K562 (cell line): Measurements from ENCODE around the gene ACTN4. TPM values are rescaled to one million over a fixed set of nuclear protein-coding genes. Genes with fewer than 3 reads are reported as not detected.
A peak's percentile ranks its signal among the peaks of the same experiment; 100 is the strongest.

Experiments used
- BDP1 ChIP-seq: IDR thresholded peaks from 3 replicates; pipeline ENCODE4 v1.6.1; 2011; ENCODE audit not compliant: insufficient read length, insufficient read depth
- DPF2 ChIP-seq: fragments of 450-650 bp; IDR thresholded peaks from 2 replicates; pipeline ENCODE4 v1.6.1; 2016
- E2F4 ChIP-seq: sonication (generic); formaldehyde crosslinking; IDR thresholded peaks from 2 replicates; pipeline ENCODE4 v1.8.0; 2022; ENCODE audit warnings: mild to moderate bottlenecking, low read depth, missing genetic modification reagents
- ETV6 ChIP-seq, 3 experiments: fragments of 150-350 bp in 1 of 3; sonication (generic) in 1 of 3; formaldehyde crosslinking in 1 of 3; IDR thresholded peaks; 2 replicates each; pipeline versions ENCODE4 v1.6.1 to v1.8.0; 2014 to 2022; ENCODE audit warnings: borderline replicate concordance in 2 of 3, low read depth in 2 of 3, antibody characterized with exemption in 1 of 3, low read length in 1 of 3, mild to moderate bottlenecking in 1 of 3, missing genetic modification reagents in 1 of 3
- KAT7 ChIP-seq: sonication (generic); formaldehyde crosslinking; IDR thresholded peaks from 2 replicates; pipeline ENCODE4 v1.8.0; 2022; ENCODE audit warnings: missing genetic modification reagents, mild to moderate bottlenecking, borderline replicate concordance
- LARP7 ChIP-seq: fragments of 450-650 bp; IDR thresholded peaks from 2 replicates; pipeline ENCODE4 v1.6.1; 2016
- MYC ChIP-seq, 2 experiments: fragments of 250-450 bp in 1 of 2; sonication (Bioruptor Pico) in 1 of 2; IDR thresholded peaks; 2 replicates each; pipeline versions ENCODE4 v1.5.1 to v1.6.1; 2012 to 2021; ENCODE audit warnings: low read depth in 2 of 2, borderline replicate concordance in 1 of 2, improper control_type of control experiment in 1 of 2, low read length in 1 of 2, mild to moderate bottlenecking in 1 of 2, moderate library complexity in 1 of 2
- POLR2G ChIP-seq: fragments of 200-400 bp; formaldehyde crosslinking; IDR thresholded peaks from 2 replicates; pipeline ENCODE4 v1.6.1; 2017; ENCODE audit warnings: low read depth, mild to moderate bottlenecking, antibody characterized with exemption, low read length, moderate library complexity
- SMARCA4 ChIP-seq: fragments of 450-650 bp; IDR thresholded peaks from 2 replicates; pipeline ENCODE4 v1.6.1; 2016
- SRSF3 ChIP-seq: fragments of 200-400 bp; formaldehyde crosslinking; IDR thresholded peaks from 2 replicates; pipeline ENCODE4 v1.6.1; 2016; ENCODE audit warnings: mild to moderate bottlenecking, low read length, moderate library complexity; ENCODE audit not compliant: insufficient read depth
- SUPT5H ChIP-seq: fragments of 450-650 bp; IDR thresholded peaks from 2 replicates; pipeline ENCODE4 v1.6.1; 2016
- TCF7 ChIP-seq: sonication (generic); IDR thresholded peaks from 2 replicates; pipeline ENCODE4 v1.6.1; 2016; ENCODE audit warnings: antibody characterized with exemption, borderline replicate concordance
- TOE1 ChIP-seq, 2 experiments: fragments of 450-650 bp in 1 of 2; sonication (generic) in 1 of 2; formaldehyde crosslinking in 1 of 2; IDR thresholded peaks; 2 replicates each; pipeline versions ENCODE4 v1.7.1 to v1.8.0; 2016 to 2022; ENCODE audit warnings: borderline replicate concordance in 2 of 2, mild to moderate bottlenecking in 2 of 2, antibody characterized with exemption in 1 of 2, inconsistent platforms in 1 of 2, low read depth in 1 of 2, missing genetic modification reagents in 1 of 2, moderate library complexity in 1 of 2
- ZFP36 ChIP-seq: fragments of 150-350 bp; IDR thresholded peaks from 2 replicates; pipeline ENCODE4 v1.6.1; 2018; ENCODE audit warnings: low read length, low read depth; ENCODE audit not compliant: partially characterized antibody
- polyA plus RNA-seq, 8 experiments: library from polyadenylated mRNA; depleted of rRNA in 4 of 8; stranded (reverse) in 5 of 8; unstranded in 3 of 8; fragments of >200 nt; fragmentation: Nextera tagmentation in 2 of 8; fragmentation: Illumina TruSeq in 1 of 8; extraction: Ambion mirVana in 2 of 8; extraction: Trizol in 1 of 8; gene quantifications; 2 replicates each; pipeline versions ENCODE4 v1.2.1 to v1.2.3, GENCODE V29; 2011 to 2014; ENCODE audit warnings: inconsistent platforms in 1 of 8, missing spikeins in 1 of 8
- total RNA-seq, 7 experiments: library from RNA; depleted of rRNA in 6 of 7; stranded (reverse); fragments of >200 nt in 6 of 7; fragmentation: Illumina TruSeq in 2 of 7; extraction: Trizol in 2 of 7; gene quantifications; 2 replicates each; pipeline versions ENCODE4 v1.2.1 to v1.2.3, GENCODE V29; 2011 to 2021; ENCODE audit warnings: low replicate concordance in 1 of 7

Gene ACTN4
- total and polyA plus RNA-seq, 9 of the 15 experiments (the other 6 are each of a cell fraction or from before 2014, with no cell fraction given), result 3.1 to 385 (median 125) TPM

DNA sequence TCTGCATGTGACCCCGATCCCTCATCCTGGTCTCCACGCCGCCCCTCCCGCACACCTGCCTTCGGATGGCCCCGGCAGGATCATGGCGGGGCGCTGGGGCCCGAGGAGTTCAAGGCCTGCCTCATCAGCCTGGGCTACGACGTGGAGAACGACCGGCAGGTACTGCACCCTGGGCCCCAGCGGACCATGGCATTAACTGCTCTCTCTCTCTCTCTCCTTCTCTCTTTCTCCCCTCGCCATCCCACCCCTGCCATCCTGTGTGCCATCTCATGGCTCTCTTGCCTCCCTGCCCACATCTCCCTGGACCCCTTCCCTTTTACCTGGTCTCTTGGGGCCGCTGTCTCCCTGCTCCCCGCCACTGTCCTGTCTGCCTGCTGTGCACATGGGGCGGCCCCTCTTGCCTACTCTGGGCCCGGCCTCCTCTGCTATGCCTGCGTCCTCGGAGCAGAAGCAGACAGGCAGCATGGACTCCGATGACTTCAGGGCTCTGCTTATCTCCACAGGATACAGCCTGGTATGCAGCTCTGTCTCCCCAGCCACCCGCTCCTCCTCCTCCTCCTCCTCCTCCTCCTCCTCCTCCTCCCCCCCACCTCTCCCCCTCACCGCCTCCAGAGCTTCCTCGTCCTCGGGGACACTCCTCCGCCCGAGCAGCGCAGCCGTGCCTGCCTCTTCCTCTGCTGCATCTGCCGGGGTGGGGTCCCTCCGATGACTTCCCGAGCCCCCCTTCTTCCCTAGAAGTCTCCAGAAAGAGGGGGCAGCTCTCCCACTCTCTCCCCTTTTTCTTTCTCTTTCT is 80.6 kb downstream of the ACTN4 start (continued):
- peak; percentile 50 for TF ChIP-seq POLR2G
- peak; percentile 32; the same call in 1 of the 2 replicates for TF ChIP-seq LARP7
- 0 out of 2 replicates have a peak, but pooled peaks have one; percentile 34 for TF ChIP-seq KAT7 (CRISPR knock-in tag)
- TF ChIP-seq TCF7, result no peak
- peak; percentile 39 for TF ChIP-seq SUPT5H
- peak; percentile 91 for TF ChIP-seq ZFP36
- TF ChIP-seq MYC (IDR thresholded peaks at IDR 0.05; ENCODE audit: low read depth, low read length), result no peak
- 0 out of 2 replicates have a peak, but pooled peaks have one; percentile 36 for TF ChIP-seq MYC (CRISPR knock-in tag; IDR thresholded peaks at IDR 0.05; ENCODE audit: borderline replicate concordance, low read depth)
- TF ChIP-seq ETV6 (IDR thresholded peaks at IDR 0.05; ENCODE audit: borderline replicate concordance in 1 of 2, low read depth in 2 of 2, low read length in 1 of 2), result no peak
- TF ChIP-seq ETV6 (CRISPR knock-in tag; IDR thresholded peaks at IDR 0.05; ENCODE audit: borderline replicate concordance), result no peak
- TF ChIP-seq TOE1 (IDR thresholded peaks at IDR 0.05; ENCODE audit: borderline replicate concordance), result 0 out of 2 replicates have a peak, but pooled peaks have one; percentile 50
- TF ChIP-seq TOE1 (CRISPR knock-in tag; IDR thresholded peaks at IDR 0.05; ENCODE audit: borderline replicate concordance, low read depth), result no peak
- no peak; the same call in 1 of the 2 replicates for TF ChIP-seq E2F4
- TF ChIP-seq SRSF3, result no peak
- 0 out of 2 replicates have a peak, but pooled peaks have one; percentile 20 for TF ChIP-seq SMARCA4
- no peak for TF ChIP-seq BDP1
- peak; percentile 59; the same call in 1 of the 2 replicates for TF ChIP-seq DPF2
